ENCODE measurements around the gene CDCA7. TPM values are rescaled to one million over a fixed set of nuclear protein-coding genes. Genes with fewer than 3 reads are reported as not detected.

CDCA7 gene
- total RNA-seq, 1 donor from 2014 or later: 7.1 TPM

- no peak for TF ChIP-seq CTCF (IDR thresholded peaks at IDR 0.05)
- Mint-ChIP-seq H3K9me3 (ENCODE audit: unreplicated experiment) (no peaks in the 10 kb centered on the region), H3K27me3 (ENCODE audit: unreplicated experiment) (peaks cover 27% of the 10 kb centered on the region), H3K27ac (ENCODE audit: unreplicated experiment) (no peak overlapping the region), H3K4me1 (ENCODE audit: unreplicated experiment) (peaks cover 21% of the 10 kb centered on the region), H3K4me3 (ENCODE audit: unreplicated experiment) (no peak overlapping the region), H3K36me3 (ENCODE audit: unreplicated experiment) (no peaks in the 10 kb centered on the region)
- no peak for DNase-seq (ENCODE audit: extremely low spot score, unreplicated experiment)
Observed at GRCh38 chr2:173417341-173417740, 62.7 kb downstream of the CDCA7 start.

GRCh38 chr2:173417802-173418201, 63.1 kb downstream of the CDCA7 start:
- TF ChIP-seq CTCF (IDR thresholded peaks at IDR 0.05): no peak
- Mint-ChIP-seq H3K4me1 (ENCODE audit: unreplicated experiment) (peaks cover 21% of the 10 kb centered on the region), H3K4me3 (ENCODE audit: unreplicated experiment) (no peak overlapping the region), H3K9me3 (ENCODE audit: unreplicated experiment) (no peaks in the 10 kb centered on the region), H3K27ac (ENCODE audit: unreplicated experiment) (no peak overlapping the region), H3K36me3 (ENCODE audit: unreplicated experiment) (no peaks in the 10 kb centered on the region), H3K27me3 (ENCODE audit: unreplicated experiment) (peaks cover 26% of the 10 kb centered on the region)
- DNase-seq (ENCODE audit: extremely low spot score, unreplicated experiment): no peak
